Measurements from ENCODE around the gene UPK1A. TPM values are rescaled to one million over a fixed set of nuclear protein-coding genes. Genes with fewer than 3 reads are reported as not detected.

UPK1A gene
- total RNA-seq, 4 donors from 2014 or later = 1.5 to 8.3 (median 5.6) TPM

- H3K4me1 ChIP-seq = peaks cover 7% of the 10 kb centered on the region
- no peaks in the 10 kb centered on the region for H3K9me3 ChIP-seq
- DNase-seq (ENCODE audit: low spot score in 2 of 2) = no peak
- H3K27me3 ChIP-seq = peaks cover 7% of the 10 kb centered on the region
- TF ChIP-seq POLR2A (IDR thresholded peaks at IDR 0.05) (no peak), EP300 (IDR thresholded peaks at IDR 0.05) (no peak)
- H3K4me3 ChIP-seq = no peak overlapping the region
- peaks cover 49% of the 10 kb centered on the region for H3K36me3 ChIP-seq
- 86% methylated on average over 6 of the region's 7 CpGs for WGBS
- H3K27ac ChIP-seq = no peak overlapping the region
These were observed 713 bp upstream of the UPK1A start for GRCh38 chr19:35665604-35666003.

GRCh38 chr19:35669566-35669965 lies 3.2 kb downstream of the UPK1A start:
- Histone ChIP-seq H3K27ac (no peak overlapping the region), H3K27me3 (peaks cover 32% of the 10 kb centered on the region), H3K9me3 (no peaks in the 10 kb centered on the region), H3K4me3 (no peak overlapping the region), H3K4me1 (peaks cover 15% of the 10 kb centered on the region), H3K36me3 (peaks cover 11% of the 10 kb centered on the region)
- WGBS = 74% methylated on average over 6 of the region's 6 CpGs
- DNase-seq (ENCODE audit: low spot score in 2 of 2) = no peak
- no peak for TF ChIP-seq POLR2AphosphoS5 (IDR thresholded peaks at IDR 0.05)
- TF ChIP-seq POLR2A (IDR thresholded peaks at IDR 0.05) = no peak
- TF ChIP-seq CTCF (IDR thresholded peaks at IDR 0.05) = no peak
- TF ChIP-seq EP300 (IDR thresholded peaks at IDR 0.05) = no peak

GRCh38 chr19:35669974-35670373 lies 3.7 kb downstream of the UPK1A start:
- H3K27ac ChIP-seq = no peak overlapping the region
- WGBS = 62% methylated on average over 4 of the region's 4 CpGs

GRCh38 chr19:35670686-35671085 lies 4.4 kb downstream of the UPK1A start:
- Histone ChIP-seq H3K27ac (no peak overlapping the region), H3K27me3 (peaks cover 36% of the 10 kb centered on the region), H3K9me3 (no peaks in the 10 kb centered on the region), H3K4me3 (no peak overlapping the region), H3K36me3 (peaks cover under 1% of the 10 kb centered on the region), H3K4me1 (peaks cover 15% of the 10 kb centered on the region)
- WGBS = 74% methylated on average over 1 of the region's 1 CpG
- TF ChIP-seq POLR2AphosphoS5 (IDR thresholded peaks at IDR 0.05) (no peak), EP300 (IDR thresholded peaks at IDR 0.05) (no peak), CTCF (IDR thresholded peaks at IDR 0.05) (no peak), POLR2A (IDR thresholded peaks at IDR 0.05) (no peak)
- DNase-seq (ENCODE audit: low spot score in 2 of 2) = no peak

More at GRCh38 chr19:35669974-35670373, 3.7 kb downstream of the UPK1A start:
- TF ChIP-seq POLR2A (IDR thresholded peaks at IDR 0.05) (no peak), POLR2AphosphoS5 (IDR thresholded peaks at IDR 0.05) (no peak), EP300 (IDR thresholded peaks at IDR 0.05) (no peak), CTCF (IDR thresholded peaks at IDR 0.05) (no peak)
- Histone ChIP-seq H3K9me3 (no peaks in the 10 kb centered on the region), H3K27me3 (peaks cover 32% of the 10 kb centered on the region), H3K4me3 (no peak overlapping the region), H3K4me1 (peaks cover 15% of the 10 kb centered on the region), H3K36me3 (peaks cover 7% of the 10 kb centered on the region)
- no peak for DNase-seq (ENCODE audit: low spot score in 2 of 2)

- TF ChIP-seq EP300 (IDR thresholded peaks at IDR 0.05) (no peak), POLR2AphosphoS5 (IDR thresholded peaks at IDR 0.05) (no peak), CTCF (IDR thresholded peaks at IDR 0.05) (no peak), POLR2A (IDR thresholded peaks at IDR 0.05) (no peak)
- peaks cover 36% of the 10 kb centered on the region for H3K27me3 ChIP-seq
These were observed 5.5 kb downstream of the UPK1A start for GRCh38 chr19:35671818-35672217.

More at GRCh38 chr19:35671818-35672217, 5.5 kb downstream of the UPK1A start:
- Histone ChIP-seq H3K27ac (no peak overlapping the region), H3K4me1 (peaks cover 8% of the 10 kb centered on the region), H3K9me3 (no peaks in the 10 kb centered on the region), H3K4me3 (no peak overlapping the region), H3K36me3 (no peaks in the 10 kb centered on the region)
- 34% methylated on average over 3 of the region's 3 CpGs for WGBS
- no peak for DNase-seq (ENCODE audit: low spot score in 2 of 2)

All from suprapubic skin (tissue), 4 donors.